Muscle layer of colon (tissue), 2 donors: ENCODE results near the gene IFITM10.

Source experiments
- H3K27ac ChIP-seq: one replicate; pipeline ENCODE4 v1.7.0; 2013; ENCODE audit warnings: low read depth, mild to moderate bottlenecking, low read length, moderate library complexity
- H3K27me3 ChIP-seq, 2 donors: one replicate each; pipeline ENCODE4 v1.7.0; 2013; ENCODE audit warnings: low read length in 2 of 2, mild to moderate bottlenecking in 2 of 2; ENCODE audit not compliant: insufficient read depth in 2 of 2, control insufficient read depth in 1 of 2
- H3K36me3 ChIP-seq: one replicate; pipeline ENCODE4 v1.7.0; 2013; ENCODE audit warnings: mild to moderate bottlenecking, low read length; ENCODE audit not compliant: insufficient read depth
- H3K4me1 ChIP-seq: one replicate; pipeline ENCODE4 v1.7.0; 2013; ENCODE audit warnings: mild to moderate bottlenecking, low read length; ENCODE audit not compliant: insufficient read depth
- H3K4me3 ChIP-seq, 2 donors: one replicate each; pipeline ENCODE4 v1.7.0; 2013; ENCODE audit warnings: low read length in 2 of 2, low read depth in 1 of 2, mild to moderate bottlenecking in 1 of 2, moderate library complexity in 1 of 2
- H3K9ac ChIP-seq: one replicate; pipeline ENCODE4 v1.7.0; 2013; ENCODE audit warnings: low read length
- H3K9me3 ChIP-seq: one replicate; pipeline ENCODE4 v1.7.0; 2013; ENCODE audit warnings: mild to moderate bottlenecking, low read length
- donor health status: abdominal sarcoma.
- donor health status: Adenocarcinoma of cecum.

The IFITM10 gene

DNA sequence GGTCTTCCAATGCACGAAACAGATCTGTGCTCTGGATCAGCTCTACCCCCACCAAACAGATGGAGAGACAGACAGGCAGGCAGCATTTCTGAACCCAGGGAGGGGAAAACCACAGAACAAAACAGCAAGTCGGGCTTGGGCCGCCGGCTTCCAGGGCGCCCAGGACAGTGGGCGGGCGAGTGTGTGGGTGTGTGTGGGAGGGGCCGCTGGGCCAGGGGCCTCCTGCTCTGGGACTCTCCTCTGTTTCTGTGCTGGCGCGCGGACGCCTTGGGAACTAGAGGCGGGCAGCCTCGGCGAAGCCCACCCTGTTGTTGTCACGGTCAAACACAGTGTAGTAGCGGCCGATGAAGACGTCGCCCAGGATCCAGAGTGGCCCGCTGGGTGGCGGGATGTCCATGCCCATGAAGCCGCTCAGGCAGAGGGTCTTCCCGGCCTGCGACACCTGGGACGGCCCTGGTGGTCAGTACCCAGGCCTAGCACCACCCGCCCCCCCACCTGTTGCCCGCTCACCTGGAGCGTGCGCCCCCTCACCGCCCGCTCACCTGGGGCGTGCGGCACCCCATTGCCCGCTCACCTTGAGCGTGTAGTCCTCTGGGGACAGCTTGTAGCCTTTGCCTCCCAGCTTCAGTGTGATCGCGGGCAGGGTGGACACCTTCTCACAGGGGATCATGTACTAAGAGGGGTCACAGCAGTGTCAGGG is 3.0 kb upstream of the IFITM10 start:
- H3K27me3 ChIP-seq: peaks cover 0 to 17% of the 10 kb centered on the region in 2 donors
- no peak overlapping the region for H3K27ac ChIP-seq
- peaks cover 38% of the 10 kb centered on the region for H3K36me3 ChIP-seq
- no peak overlapping the region for H3K9ac ChIP-seq
- no peaks in the 10 kb centered on the region for H3K9me3 ChIP-seq
- H3K4me3 ChIP-seq: no peak overlapping the region
- no peaks in the 10 kb centered on the region for H3K4me1 ChIP-seq

GRCh38 chr11:1752907-1753228 is 2.5 kb upstream of the IFITM10 start:
- Histone ChIP-seq H3K4me1 (no peaks in the 10 kb centered on the region), H3K36me3 (peaks cover 38% of the 10 kb centered on the region), H3K4me3 (no peak overlapping the region), H3K27ac (no peak overlapping the region), H3K9me3 (no peaks in the 10 kb centered on the region), H3K9ac (no peak overlapping the region), H3K27me3 (peaks cover 0 to 22% of the 10 kb centered on the region in 2 donors)

- Histone ChIP-seq H3K36me3 (peaks cover 34% of the 10 kb centered on the region), H3K9ac (no peak overlapping the region), H3K27ac (no peak overlapping the region), H3K4me3 (no peak overlapping the region), H3K27me3 (peaks cover 0 to 23% of the 10 kb centered on the region in 2 donors), H3K9me3 (no peaks in the 10 kb centered on the region), H3K4me1 (no peaks in the 10 kb centered on the region)
Measured at GRCh38 chr11:1751999-1752906, 1.9 kb upstream of the IFITM10 start.

DNA sequence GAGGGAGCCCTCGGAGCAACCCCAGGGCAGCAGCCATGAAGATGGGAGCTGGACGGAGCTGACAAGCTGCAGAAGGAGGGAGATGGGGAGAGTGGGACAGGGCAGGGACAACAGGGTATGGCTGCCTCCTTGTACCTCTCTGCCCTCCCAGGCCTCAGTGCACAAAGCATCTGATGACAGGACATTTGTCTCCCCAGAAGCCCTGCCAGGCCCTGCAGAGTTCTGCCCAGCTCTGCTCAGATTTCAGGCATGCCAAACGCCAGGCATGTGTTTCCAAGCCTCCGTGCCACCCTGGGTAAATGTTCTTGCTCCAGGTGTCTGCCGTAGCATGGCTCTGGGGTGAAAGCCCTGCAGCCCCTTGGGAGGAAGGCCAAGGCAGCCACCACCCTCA is 1.1 kb upstream of the IFITM10 start:
- peaks cover 0 to 23% of the 10 kb centered on the region in 2 donors for H3K27me3 ChIP-seq
- no peaks in the 10 kb centered on the region for H3K4me1 ChIP-seq
- peaks cover 30% of the 10 kb centered on the region for H3K36me3 ChIP-seq
- H3K9me3 ChIP-seq: no peaks in the 10 kb centered on the region
- H3K9ac ChIP-seq: no peak overlapping the region
- no peak overlapping the region for H3K4me3 ChIP-seq
- H3K27ac ChIP-seq: no peak overlapping the region

DNA sequence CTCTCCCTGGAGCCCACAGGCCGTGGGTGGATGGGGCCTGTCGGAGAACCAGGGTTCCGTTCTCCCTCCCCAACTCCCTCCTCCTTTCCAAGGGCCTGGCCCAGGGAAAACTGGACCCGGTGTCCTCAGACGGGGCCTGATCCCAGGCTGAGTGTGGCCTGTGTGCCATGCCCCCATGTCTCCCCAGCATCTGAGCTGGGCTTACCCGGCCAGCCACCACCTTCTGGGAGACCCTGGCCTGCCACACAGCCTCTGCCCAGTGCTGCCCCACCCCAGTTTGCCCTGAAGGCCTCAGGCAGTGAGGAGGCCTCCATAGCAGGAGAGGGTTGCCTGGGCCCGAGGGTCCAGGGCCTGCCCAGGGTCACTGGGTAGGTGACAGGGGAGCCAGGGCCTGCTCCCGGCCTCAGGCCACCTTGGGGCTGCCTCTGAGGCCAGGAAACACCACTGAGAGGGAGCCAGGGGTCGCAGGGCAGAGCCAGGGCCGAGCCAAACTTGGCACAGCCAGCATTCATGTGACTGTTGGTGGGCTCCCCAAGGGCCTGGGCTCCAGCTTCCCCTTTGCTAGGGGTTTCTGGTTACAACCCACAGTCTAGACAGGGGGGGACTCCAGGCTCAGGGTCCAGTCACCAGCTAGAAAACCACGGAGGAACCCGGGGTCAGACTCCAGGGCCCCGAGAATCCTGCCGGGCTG is 590 bp upstream of the IFITM10 start:
- Histone ChIP-seq H3K36me3 (peaks cover 26% of the 10 kb centered on the region), H3K27ac (no peak overlapping the region), H3K9me3 (no peaks in the 10 kb centered on the region), H3K9ac (no peak overlapping the region), H3K4me3 (no peak overlapping the region), H3K4me1 (no peaks in the 10 kb centered on the region), H3K27me3 (peaks cover 0 to 23% of the 10 kb centered on the region in 2 donors)

GRCh38 chr11:1749395-1750351 is 722 bp downstream of the IFITM10 start:
- no peaks in the 10 kb centered on the region for H3K9me3 ChIP-seq
- no peak overlapping the region for H3K27ac ChIP-seq
- H3K27me3 ChIP-seq: peaks cover 0 to 23% of the 10 kb centered on the region in 2 donors
- H3K9ac ChIP-seq: no peak overlapping the region
- H3K4me1 ChIP-seq: no peaks in the 10 kb centered on the region
- peaks cover 13% of the 10 kb centered on the region for H3K36me3 ChIP-seq
- no peak overlapping the region for H3K4me3 ChIP-seq

- H3K27me3 ChIP-seq: peaks cover 0 to 23% of the 10 kb centered on the region in 2 donors
- peaks cover 7% of the 10 kb centered on the region for H3K36me3 ChIP-seq
- H3K9ac ChIP-seq: no peak overlapping the region
- no peaks in the 10 kb centered on the region for H3K4me1 ChIP-seq
- no peak overlapping the region for H3K4me3 ChIP-seq
- H3K9me3 ChIP-seq: no peaks in the 10 kb centered on the region
- no peak overlapping the region for H3K27ac ChIP-seq
Measured at GRCh38 chr11:1748636-1749394, 1.6 kb downstream of the IFITM10 start.

- Histone ChIP-seq H3K4me1 (no peaks in the 10 kb centered on the region), H3K36me3 (peaks cover 5% of the 10 kb centered on the region), H3K9ac (no peak overlapping the region), H3K4me3 (no peak overlapping the region), H3K27ac (no peak overlapping the region), H3K27me3 (peaks cover 0 to 23% of the 10 kb centered on the region in 2 donors), H3K9me3 (no peaks in the 10 kb centered on the region)
Measured at GRCh38 chr11:1747753-1748635, 2.4 kb downstream of the IFITM10 start.

GRCh38 chr11:1746956-1747752 is 3.2 kb downstream of the IFITM10 start:
- Histone ChIP-seq H3K4me1 (no peaks in the 10 kb centered on the region), H3K9me3 (no peaks in the 10 kb centered on the region), H3K9ac (no peak overlapping the region), H3K36me3 (no peaks in the 10 kb centered on the region), H3K4me3 (no peak overlapping the region), H3K27ac (no peak overlapping the region), H3K27me3 (peaks cover 0 to 23% of the 10 kb centered on the region in 2 donors)
